ENCODE data around the gene ALX4. TPM values are rescaled to one million over a fixed set of nuclear protein-coding genes. Genes with fewer than 3 reads are reported as not detected.

ALX4 gene
- total and polyA plus RNA-seq, 7 experiments from 2014 or later: 0.04 TPM; not detected in 6

- peaks cover 3 to 8% of the 10 kb centered on the region in 2 donors for H3K27me3 ChIP-seq (ENCODE audit: control insufficient read depth in 2 of 2, insufficient read depth in 2 of 2, low read length in 2 of 2)
- ChIA-PET CTCF (no interaction called here), POLR2A (no interaction called here)
- H3K27ac ChIP-seq (ENCODE audit: low read depth, low read length): no peak overlapping the region
- peaks cover 72 to 91% (median 78%) of the 10 kb centered on the region in 5 donors for H3K27me3 Mint-ChIP-seq
- peaks cover 18 to 39% (median 32%) of the 10 kb centered on the region in 7 donors for H3K4me1 Mint-ChIP-seq
- no peaks in the 10 kb centered on the region for H3K9me3 ChIP-seq (ENCODE audit: control insufficient read depth in 2 of 3, low read length in 3 of 3)
- intact Hi-C loops (cut with micrococcal nuclease): loop anchor here in 1 of 2 donors (2.0 to 10.0 kb wide), 2 partner anchors 18 to 210 kb away; partner anchors contain the start of gene EXT2
- peaks cover 5% of the 10 kb centered on the region in 2 donors for H3K4me1 ChIP-seq (ENCODE audit: control insufficient read depth in 2 of 2, insufficient read depth in 2 of 2, low read length in 2 of 2)
- ATAC-seq: no peak
- peak overlapping the region in 1 of 9 donors; percentile 43 for H3K27ac Mint-ChIP-seq
- peak overlapping the region; percentile 57 for H3K4me3 ChIP-seq (ENCODE audit: low read length)
- H3K4me3 Mint-ChIP-seq: peak overlapping the region; percentile 65 to 90 (median 85)
- peaks cover 0 to 9% (median 0%) of the 10 kb centered on the region in 5 donors for H3K36me3 Mint-ChIP-seq
- no peak for DNase-seq
- peaks cover 0 to 5% (median 0%) of the 10 kb centered on the region in 11 donors for H3K9me3 Mint-ChIP-seq
- H3K36me3 ChIP-seq (ENCODE audit: control insufficient read depth in 2 of 3, insufficient read depth in 3 of 3, low read length in 3 of 3): no peaks in the 10 kb centered on the region
Observed at GRCh38 chr11:44305026-44305469, 4.9 kb downstream of the ALX4 start.

GRCh38 chr11:44304091-44305025 is 5.6 kb downstream of the ALX4 start:
- Mint-ChIP-seq H3K4me3 (peak overlapping the region; percentile 7 to 90 (median 84)), H3K27me3 (peaks cover 72 to 91% (median 80%) of the 10 kb centered on the region in 5 donors), H3K27ac (peak overlapping the region in 1 of 9 donors; percentile 43), H3K36me3 (peaks cover 0 to 9% (median 0%) of the 10 kb centered on the region in 5 donors), H3K9me3 (peaks cover 0 to 5% (median 0%) of the 10 kb centered on the region in 11 donors), H3K4me1 (peaks cover 17 to 39% (median 32%) of the 10 kb centered on the region in 7 donors)
- POLR2A ChIA-PET: no interaction called here
- Histone ChIP-seq H3K36me3 (ENCODE audit: control insufficient read depth in 2 of 3, insufficient read depth in 3 of 3, low read length in 3 of 3) (no peaks in the 10 kb centered on the region), H3K27me3 (ENCODE audit: control insufficient read depth in 2 of 2, insufficient read depth in 2 of 2, low read length in 2 of 2) (peaks cover 3 to 12% of the 10 kb centered on the region in 2 donors), H3K4me3 (ENCODE audit: low read length) (peak overlapping the region; percentile 24), H3K4me1 (ENCODE audit: control insufficient read depth in 2 of 2, insufficient read depth in 2 of 2, low read length in 2 of 2) (peaks cover 5% of the 10 kb centered on the region in 2 donors), H3K27ac (ENCODE audit: low read depth, low read length) (no peak overlapping the region), H3K9me3 (ENCODE audit: control insufficient read depth in 2 of 3, low read length in 3 of 3) (no peaks in the 10 kb centered on the region)
- intact Hi-C loops (cut with micrococcal nuclease): loop anchor here in 1 of 2 donors (2.0 to 10.0 kb wide), 2 partner anchors 18 to 210 kb away; partner anchors contain the start of gene EXT2
- CTCF ChIA-PET: no interaction called here
- no peak for DNase-seq
- ATAC-seq: no peak

- no peak overlapping the region for H3K27ac Mint-ChIP-seq
- H3K27me3 ChIP-seq (ENCODE audit: control insufficient read depth in 2 of 2, insufficient read depth in 2 of 2, low read length in 2 of 2): peaks cover 3 to 12% of the 10 kb centered on the region in 2 donors
Observed at GRCh38 chr11:44303401-44303938, 6.5 kb downstream of the ALX4 start.

GRCh38 chr11:44301564-44302271 is 8.2 kb downstream of the ALX4 start:
- CTCF ChIA-PET: interaction anchor here (0.6 kb wide), 1 partner anchor 232 kb away, joined by 3 read pairs; no protein-coding TSS in a partner anchor
- intact Hi-C loops (cut with micrococcal nuclease): loop anchor here in 1 of 2 donors (10.0 kb wide), 1 partner anchor 207 kb away; the partner anchor contains the start of gene EXT2
- no peak overlapping the region for H3K4me3 ChIP-seq (ENCODE audit: low read length)
- no peaks in the 10 kb centered on the region for H3K9me3 ChIP-seq (ENCODE audit: control insufficient read depth in 2 of 3, low read length in 3 of 3)
- no peaks in the 10 kb centered on the region for H3K36me3 ChIP-seq (ENCODE audit: control insufficient read depth in 2 of 3, insufficient read depth in 3 of 3, low read length in 3 of 3)
- DNase-seq (no peak), ATAC-seq (no peak)
- peak overlapping the region in 1 of 10 donors; percentile 29 for H3K4me3 Mint-ChIP-seq
- POLR2A ChIA-PET: no interaction called here
- peaks cover 0 to 6% (median 0%) of the 10 kb centered on the region in 5 donors for H3K36me3 Mint-ChIP-seq
- peaks cover 3 to 9% of the 10 kb centered on the region in 2 donors for H3K27me3 ChIP-seq (ENCODE audit: control insufficient read depth in 2 of 2, insufficient read depth in 2 of 2, low read length in 2 of 2)
- peaks cover 0 to 5% (median 0%) of the 10 kb centered on the region in 11 donors for H3K9me3 Mint-ChIP-seq
- H3K27ac ChIP-seq (ENCODE audit: low read depth, low read length): no peak overlapping the region
- H3K27ac Mint-ChIP-seq: no peak overlapping the region
- H3K4me1 ChIP-seq (ENCODE audit: control insufficient read depth in 2 of 2, insufficient read depth in 2 of 2, low read length in 2 of 2): peaks cover 5% of the 10 kb centered on the region in 2 donors
- H3K4me1 Mint-ChIP-seq: peaks cover 14 to 31% (median 24%) of the 10 kb centered on the region in 7 donors
- peaks cover 52 to 70% (median 64%) of the 10 kb centered on the region in 5 donors for H3K27me3 Mint-ChIP-seq

More at GRCh38 chr11:44303401-44303938, 6.5 kb downstream of the ALX4 start:
- no peak overlapping the region for H3K27ac ChIP-seq (ENCODE audit: low read depth, low read length)
- ATAC-seq (no peak), DNase-seq (no peak)
- no peak overlapping the region for H3K4me3 ChIP-seq (ENCODE audit: low read length)
- POLR2A ChIA-PET: no interaction called here
- CTCF ChIA-PET: no interaction called here
- intact Hi-C loops (cut with micrococcal nuclease): loop anchor here in 1 of 2 donors (10.0 kb wide), 1 partner anchor 209 kb away; the partner anchor contains the start of gene EXT2
- H3K36me3 ChIP-seq (ENCODE audit: control insufficient read depth in 2 of 3, insufficient read depth in 3 of 3, low read length in 3 of 3): no peaks in the 10 kb centered on the region
- Mint-ChIP-seq H3K27me3 (peaks cover 68 to 84% (median 76%) of the 10 kb centered on the region in 5 donors), H3K36me3 (peaks cover 0 to 9% (median 0%) of the 10 kb centered on the region in 5 donors), H3K4me3 (peak overlapping the region in 1 of 10 donors; percentile 81), H3K4me1 (peaks cover 17 to 36% (median 32%) of the 10 kb centered on the region in 7 donors), H3K9me3 (peaks cover 0 to 5% (median 0%) of the 10 kb centered on the region in 11 donors)
- H3K4me1 ChIP-seq (ENCODE audit: control insufficient read depth in 2 of 2, insufficient read depth in 2 of 2, low read length in 2 of 2): peaks cover 5% of the 10 kb centered on the region in 2 donors
- H3K9me3 ChIP-seq (ENCODE audit: control insufficient read depth in 2 of 3, low read length in 3 of 3): no peaks in the 10 kb centered on the region

- POLR2A ChIA-PET: no interaction called here
Observed at GRCh38 chr11:44300844-44301563, 8.9 kb downstream of the ALX4 start.

More at GRCh38 chr11:44300844-44301563, 8.9 kb downstream of the ALX4 start:
- Histone ChIP-seq H3K27me3 (ENCODE audit: control insufficient read depth in 2 of 2, insufficient read depth in 2 of 2, low read length in 2 of 2) (peaks cover 3 to 9% of the 10 kb centered on the region in 2 donors), H3K9me3 (ENCODE audit: control insufficient read depth in 2 of 3, low read length in 3 of 3) (no peaks in the 10 kb centered on the region), H3K4me1 (ENCODE audit: control insufficient read depth in 2 of 2, insufficient read depth in 2 of 2, low read length in 2 of 2) (peaks cover 5% of the 10 kb centered on the region in 2 donors), H3K4me3 (ENCODE audit: low read length) (no peak overlapping the region), H3K27ac (ENCODE audit: low read depth, low read length) (no peak overlapping the region), H3K36me3 (ENCODE audit: control insufficient read depth in 2 of 3, insufficient read depth in 3 of 3, low read length in 3 of 3) (no peaks in the 10 kb centered on the region)
- CTCF ChIA-PET: no interaction called here
- DNase-seq: no peak
- Mint-ChIP-seq H3K27me3 (peaks cover 50 to 63% (median 58%) of the 10 kb centered on the region in 5 donors), H3K27ac (no peak overlapping the region), H3K9me3 (peaks cover 0 to 5% (median 0%) of the 10 kb centered on the region in 11 donors), H3K36me3 (peaks cover 0 to 3% (median 0%) of the 10 kb centered on the region in 5 donors), H3K4me1 (peaks cover 10 to 24% (median 20%) of the 10 kb centered on the region in 7 donors), H3K4me3 (no peak overlapping the region)
- intact Hi-C loops (cut with micrococcal nuclease): loop anchor here in 1 of 2 donors (10.0 kb wide), 1 partner anchor 206 kb away; the partner anchor contains the start of gene EXT2
- no peak for ATAC-seq
